ENCODE measurements around the gene SPATS2.

Gene SPATS2

GRCh38 chr12:49548822-49549648 is 181.8 kb downstream of the SPATS2 start:
- Histone ChIP-seq H3K36me3 (ENCODE audit: control insufficient read depth, insufficient read depth, low read length) (no peaks in the 10 kb centered on the region), H3K4me3 (replicated peaks; ENCODE audit: low read depth, low read length) (no peak overlapping the region), H3K27me3 (replicated peaks; ENCODE audit: control insufficient read depth, insufficient read depth, low read length) (peaks cover 1% of the 10 kb centered on the region; the same call in 1 of the 2 replicates)
- TF ChIP-seq CTCF (IDR thresholded peaks at IDR 0.05; ENCODE audit: insufficient read depth, low read length, poor library complexity, severe bottlenecking), result peak; percentile 22
- DNase-seq (ENCODE audit: extremely low read depth, insufficient read length), result no peak

- no peak overlapping the region for H3K4me3 ChIP-seq (replicated peaks; ENCODE audit: low read depth, low read length)
- H3K27me3 ChIP-seq (replicated peaks; ENCODE audit: control insufficient read depth, insufficient read depth, low read length), result peaks cover 1% of the 10 kb centered on the region; the same call in 1 of the 2 replicates
- no peaks in the 10 kb centered on the region for H3K36me3 ChIP-seq (ENCODE audit: control insufficient read depth, insufficient read depth, low read length)
- no peak for DNase-seq (ENCODE audit: extremely low read depth, insufficient read length)
- no peak for TF ChIP-seq CTCF (IDR thresholded peaks at IDR 0.05; ENCODE audit: insufficient read depth, low read length, poor library complexity, severe bottlenecking)
Measured at GRCh38 chr12:49549735-49550692, 182.8 kb downstream of the SPATS2 start.

DNA sequence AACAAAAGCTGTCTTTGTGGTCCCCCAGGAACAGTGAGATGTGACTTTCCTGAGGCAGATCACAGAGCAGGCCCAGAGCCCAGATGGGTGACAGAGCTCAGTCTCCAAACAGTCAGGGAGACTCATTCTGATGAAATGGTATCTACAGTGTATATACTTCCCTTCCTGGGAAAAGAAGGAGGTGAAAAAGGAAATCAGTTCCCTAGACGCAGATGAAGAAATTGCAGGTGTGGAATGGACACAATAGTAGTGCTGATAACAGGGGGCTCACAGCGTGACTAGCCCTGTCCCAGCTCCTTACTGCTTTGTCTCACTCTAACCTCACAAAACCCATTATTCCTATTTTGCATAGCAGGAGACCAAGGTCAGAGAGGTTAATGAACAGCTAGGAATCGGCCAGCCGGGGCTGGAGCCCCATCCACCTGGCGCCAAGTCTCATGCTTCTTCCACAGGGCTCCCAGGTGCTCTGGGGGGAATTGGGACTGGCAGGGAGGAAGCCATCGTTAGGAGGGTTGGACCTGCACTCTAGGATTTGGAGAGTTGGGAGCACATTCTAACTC is 183.5 kb downstream of the SPATS2 start:
- no peak overlapping the region for H3K4me3 ChIP-seq (replicated peaks; ENCODE audit: low read depth, low read length)
- no peak for DNase-seq (ENCODE audit: extremely low read depth, insufficient read length)
- H3K27me3 ChIP-seq (replicated peaks; ENCODE audit: control insufficient read depth, insufficient read depth, low read length), result peaks cover 1% of the 10 kb centered on the region; the same call in 1 of the 2 replicates

DNA sequence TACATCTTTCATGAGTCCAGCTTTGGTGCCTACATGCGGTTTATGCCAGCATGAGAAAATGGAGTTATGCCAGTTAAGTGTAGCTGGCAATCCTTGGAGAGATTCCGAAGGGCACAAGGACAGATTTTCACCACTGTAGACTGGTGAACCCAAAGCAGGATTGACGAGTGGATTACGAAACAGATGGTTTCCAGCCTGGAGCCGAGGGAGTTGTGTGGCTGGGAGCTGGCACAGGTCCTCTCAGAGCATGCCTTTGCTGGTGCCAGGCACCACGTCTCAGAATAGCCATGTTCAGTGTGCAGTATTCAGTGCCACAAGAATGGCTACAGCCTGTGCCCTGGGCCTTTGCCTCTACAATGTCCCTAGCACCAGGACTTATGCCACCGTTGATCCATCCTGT is 184.8 kb downstream of the SPATS2 start:
- H3K36me3 ChIP-seq (ENCODE audit: control insufficient read depth, insufficient read depth, low read length), result peaks cover 1% of the 10 kb centered on the region; the same call in 1 of the 2 replicates
- no peak for TF ChIP-seq CTCF (IDR thresholded peaks at IDR 0.05; ENCODE audit: insufficient read depth, low read length, poor library complexity, severe bottlenecking)
- no peak overlapping the region for H3K4me3 ChIP-seq (replicated peaks; ENCODE audit: low read depth, low read length)
- H3K27me3 ChIP-seq (replicated peaks; ENCODE audit: control insufficient read depth, insufficient read depth, low read length), result peaks cover 1% of the 10 kb centered on the region; the same call in 1 of the 2 replicates
- no peak for DNase-seq (ENCODE audit: extremely low read depth, insufficient read length)

More for the DNA sequence above, 183.5 kb downstream of the SPATS2 start:
- H3K36me3 ChIP-seq (ENCODE audit: control insufficient read depth, insufficient read depth, low read length), result no peaks in the 10 kb centered on the region
- no peak for TF ChIP-seq CTCF (IDR thresholded peaks at IDR 0.05; ENCODE audit: insufficient read depth, low read length, poor library complexity, severe bottlenecking)

DNA sequence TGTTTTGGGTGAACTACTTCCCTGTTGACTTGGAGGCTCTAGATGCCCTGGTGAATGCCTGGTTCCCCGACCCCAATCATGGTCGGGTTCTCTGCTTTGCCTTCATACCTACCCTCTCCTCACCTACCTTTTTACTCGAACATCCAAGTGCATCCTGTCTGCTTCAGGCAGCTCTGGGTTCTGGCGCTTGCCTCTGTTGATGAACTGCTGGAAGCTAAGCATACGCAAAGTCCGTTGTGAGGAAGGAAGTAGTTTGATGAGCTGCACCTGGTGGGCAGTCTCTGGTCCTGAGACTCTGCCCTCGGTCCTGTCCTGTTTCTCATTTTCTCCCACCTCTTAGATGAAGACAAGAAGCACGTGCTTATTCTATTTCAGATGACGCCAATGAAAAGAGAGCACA is 185.2 kb downstream of the SPATS2 start:
- Histone ChIP-seq H3K36me3 (ENCODE audit: control insufficient read depth, insufficient read depth, low read length) (peaks cover 6% of the 10 kb centered on the region), H3K4me3 (replicated peaks; ENCODE audit: low read depth, low read length) (no peak overlapping the region), H3K27me3 (replicated peaks; ENCODE audit: control insufficient read depth, insufficient read depth, low read length) (peaks cover 1% of the 10 kb centered on the region; the same call in 1 of the 2 replicates)
- no peak for TF ChIP-seq CTCF (IDR thresholded peaks at IDR 0.05; ENCODE audit: insufficient read depth, low read length, poor library complexity, severe bottlenecking)
- DNase-seq (ENCODE audit: extremely low read depth, insufficient read length), result no peak
